NT2/D1 (cell line): ENCODE results near the gene METAP2.

Source experiments
- DNase-seq: peaks from one replicate; pipeline ENCODE4 v3.0.0-alpha.2; 2011; ENCODE audit warnings: low read depth, low spot score
- H3K27me3 ChIP-seq: 2 replicates; pipeline ENCODE4 v1.6.0; 2011; ENCODE audit warnings: mild to moderate bottlenecking; ENCODE audit not compliant: insufficient read length, insufficient read depth
- H3K36me3 ChIP-seq: 2 replicates; pipeline ENCODE4 v1.6.1; 2011; ENCODE audit warnings: mild to moderate bottlenecking, low read length, mixed read lengths; ENCODE audit not compliant: insufficient read depth, insufficient read length
- H3K4me1 ChIP-seq: 2 replicates; pipeline ENCODE4 v1.5.1; 2011; ENCODE audit not compliant: insufficient read depth, insufficient read length
- H3K4me3 ChIP-seq: 2 replicates; pipeline ENCODE4 v1.5.1; 2011; ENCODE audit warnings: low read depth; ENCODE audit not compliant: insufficient read length
- H3K9ac ChIP-seq: 2 replicates; pipeline ENCODE4 v1.6.0; 2011; ENCODE audit warnings: low read depth; ENCODE audit not compliant: insufficient read length
- H3K9me3 ChIP-seq: 2 replicates; pipeline ENCODE4 v1.5.1; 2011; ENCODE audit warnings: mild to moderate bottlenecking, low read length; ENCODE audit not compliant: insufficient read depth
- SUZ12 ChIP-seq: IDR thresholded peaks from 2 replicates; pipeline ENCODE4 v1.6.1; 2011; ENCODE audit not compliant: insufficient read length, insufficient read depth; ENCODE audit errors: extremely low read depth
- YY1 ChIP-seq: IDR thresholded peaks from 2 replicates; pipeline ENCODE4 v1.6.1; 2011; ENCODE audit not compliant: insufficient read length, insufficient read depth
- ZNF274 ChIP-seq: IDR thresholded peaks from 2 replicates; pipeline ENCODE4 v1.6.1; 2011; ENCODE audit warnings: mild to moderate bottlenecking, low read depth, low read length

Gene METAP2

DNA sequence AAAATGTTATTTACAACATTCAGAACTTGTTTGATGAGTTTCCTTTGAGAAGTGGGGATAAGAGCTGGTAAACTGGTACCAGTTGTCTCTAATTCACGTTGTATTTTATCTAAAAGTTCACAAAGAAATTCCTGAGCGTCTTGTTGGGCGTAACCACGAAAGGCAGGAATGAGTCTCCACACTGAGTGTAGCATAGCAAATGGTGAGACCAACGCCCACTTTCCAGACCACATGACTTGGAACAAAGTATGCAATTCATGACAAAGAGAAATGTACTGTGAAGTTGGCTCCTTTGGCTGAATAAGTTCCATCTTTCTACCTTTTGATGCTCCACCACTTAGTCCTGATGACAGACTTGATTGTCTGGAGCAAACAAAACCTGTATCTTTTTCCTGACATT is 58.9 kb downstream of the METAP2 start:
- DNase-seq, result no peak
- Histone ChIP-seq H3K9ac (no peak overlapping the region), H3K4me3 (no peak overlapping the region), H3K4me1 (peaks cover 2% of the 10 kb centered on the region), H3K9me3 (no peaks in the 10 kb centered on the region), H3K27me3 (no peaks in the 10 kb centered on the region), H3K36me3 (peaks cover 41% of the 10 kb centered on the region)
- TF ChIP-seq SUZ12 (no peak), ZNF274 (no peak), YY1 (no peak)

DNA sequence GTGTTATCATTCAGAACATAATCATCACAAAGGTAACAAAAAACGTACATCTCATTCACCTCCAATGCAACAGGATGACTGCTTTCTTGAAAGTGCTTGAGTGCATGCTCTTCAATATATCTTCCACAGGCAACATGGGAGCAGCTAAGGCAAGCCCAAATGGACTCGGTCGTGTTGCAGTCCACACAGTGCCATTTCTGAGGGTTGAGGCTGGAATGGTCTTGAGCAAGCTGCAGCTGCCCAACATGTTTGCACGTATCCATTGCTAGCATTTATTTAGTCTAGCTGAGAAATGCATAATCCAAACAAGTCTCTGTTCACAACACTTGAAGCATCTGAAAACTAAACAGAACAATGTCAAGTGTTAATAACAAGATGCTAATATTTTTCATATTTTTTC is 60.0 kb downstream of the METAP2 start:
- Histone ChIP-seq H3K4me1 (peaks cover 2% of the 10 kb centered on the region), H3K36me3 (peaks cover 30% of the 10 kb centered on the region), H3K4me3 (no peak overlapping the region), H3K9ac (no peak overlapping the region), H3K27me3 (no peaks in the 10 kb centered on the region), H3K9me3 (no peaks in the 10 kb centered on the region)
- no peak for TF ChIP-seq ZNF274
- no peak for TF ChIP-seq SUZ12
- no peak for TF ChIP-seq YY1
- DNase-seq, result no peak

DNA sequence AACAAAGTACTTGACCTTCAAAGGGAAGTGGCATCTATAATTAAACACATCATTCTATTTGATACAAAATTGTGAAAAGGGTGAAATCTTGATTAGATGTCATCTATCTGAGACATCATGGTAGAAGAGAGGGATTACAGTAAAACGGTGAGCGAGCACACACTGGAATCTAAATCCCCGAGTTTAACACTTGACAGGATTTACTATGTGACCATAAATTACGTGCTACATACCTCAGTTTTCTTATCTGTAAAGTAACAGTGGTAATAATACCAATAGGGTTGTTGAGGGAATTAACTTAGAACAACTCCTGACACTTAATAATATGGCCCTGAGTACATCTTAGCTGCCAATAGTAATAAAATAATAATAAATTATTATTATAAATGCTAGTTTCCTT is 64.1 kb downstream of the METAP2 start:
- Histone ChIP-seq H3K4me1 (peaks cover 2% of the 10 kb centered on the region), H3K4me3 (no peak overlapping the region), H3K27me3 (no peaks in the 10 kb centered on the region), H3K9ac (no peak overlapping the region), H3K9me3 (no peaks in the 10 kb centered on the region), H3K36me3 (peaks cover 10% of the 10 kb centered on the region)
- TF ChIP-seq YY1, result no peak
- TF ChIP-seq SUZ12, result no peak
- no peak for TF ChIP-seq ZNF274
- no peak for DNase-seq

DNA sequence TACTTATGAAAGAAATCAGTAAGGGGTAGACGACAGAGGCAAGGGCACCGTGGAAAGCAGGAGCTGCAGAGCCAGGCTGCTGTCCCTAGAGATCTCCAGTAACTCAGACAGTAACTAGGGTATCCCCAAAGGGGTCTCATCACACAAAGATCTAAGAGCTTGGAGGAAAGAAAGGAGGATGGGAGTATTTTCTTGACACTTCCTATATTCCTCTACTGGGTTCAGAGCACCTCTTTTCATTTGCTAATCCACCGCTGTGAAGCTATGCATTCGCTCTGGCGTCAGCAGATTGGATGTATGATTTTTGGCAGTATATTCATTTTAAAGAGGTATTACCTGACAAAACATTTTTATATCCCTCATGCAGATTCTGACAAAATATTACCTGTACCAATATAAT is 64.7 kb downstream of the METAP2 start:
- TF ChIP-seq SUZ12 (no peak), YY1 (no peak), ZNF274 (no peak)
- no peak for DNase-seq
- H3K27me3 ChIP-seq, result no peaks in the 10 kb centered on the region
- H3K9me3 ChIP-seq, result no peaks in the 10 kb centered on the region
- H3K4me3 ChIP-seq, result no peak overlapping the region
- H3K36me3 ChIP-seq, result peaks cover 5% of the 10 kb centered on the region
- peaks cover 2% of the 10 kb centered on the region for H3K4me1 ChIP-seq
- no peak overlapping the region for H3K9ac ChIP-seq

DNA sequence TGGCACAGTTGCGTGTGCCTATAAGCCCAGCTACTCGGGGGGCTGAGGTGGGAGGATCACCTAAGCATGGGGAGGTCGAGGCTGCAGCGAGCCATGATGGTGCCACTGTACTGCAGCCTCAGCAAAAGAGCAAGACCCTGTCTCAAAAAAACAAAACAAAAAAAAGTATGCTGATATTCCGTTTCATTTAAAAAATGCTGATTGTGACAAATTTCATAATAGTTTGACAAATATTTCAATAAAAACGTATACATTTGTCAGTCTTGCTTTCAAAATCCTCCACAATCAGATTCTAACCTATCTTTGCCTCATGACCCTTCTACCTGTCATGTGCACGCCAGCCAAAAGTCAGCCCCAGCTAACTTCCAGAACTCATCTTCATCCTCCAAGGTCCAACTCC is 67.5 kb downstream of the METAP2 start:
- Histone ChIP-seq H3K36me3 (no peaks in the 10 kb centered on the region), H3K9ac (no peak overlapping the region), H3K4me1 (peaks cover 2% of the 10 kb centered on the region), H3K9me3 (no peaks in the 10 kb centered on the region), H3K4me3 (no peak overlapping the region), H3K27me3 (no peaks in the 10 kb centered on the region)
- TF ChIP-seq SUZ12 (no peak), YY1 (no peak), ZNF274 (no peak)
- no peak for DNase-seq

DNA sequence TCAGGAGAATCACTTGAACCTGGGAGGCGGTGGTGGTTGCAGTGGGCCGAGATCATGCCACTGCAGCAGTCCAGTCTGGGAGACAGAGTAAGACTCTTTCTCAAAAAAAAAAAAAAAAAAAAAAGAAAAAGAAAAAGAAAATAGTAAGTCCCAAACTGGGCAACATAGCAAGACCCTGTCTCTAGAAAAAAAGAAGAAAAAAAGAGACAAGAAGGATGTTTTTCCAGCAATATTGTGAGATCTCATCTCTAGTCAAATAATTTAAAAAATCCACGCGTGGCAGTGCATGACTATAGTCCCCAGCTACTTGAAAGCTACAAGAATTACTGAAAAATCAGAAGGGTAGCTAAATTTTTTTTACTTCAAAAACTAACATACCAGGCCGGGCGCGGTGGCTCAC is 69.4 kb downstream of the METAP2 start:
- TF ChIP-seq ZNF274 (no peak), YY1 (no peak)
- H3K27me3 ChIP-seq, result no peaks in the 10 kb centered on the region
- H3K9ac ChIP-seq, result no peak overlapping the region
- H3K36me3 ChIP-seq, result no peaks in the 10 kb centered on the region
- no peaks in the 10 kb centered on the region for H3K4me1 ChIP-seq
- no peak overlapping the region for H3K4me3 ChIP-seq
- no peak for DNase-seq
- H3K9me3 ChIP-seq, result no peaks in the 10 kb centered on the region

DNA sequence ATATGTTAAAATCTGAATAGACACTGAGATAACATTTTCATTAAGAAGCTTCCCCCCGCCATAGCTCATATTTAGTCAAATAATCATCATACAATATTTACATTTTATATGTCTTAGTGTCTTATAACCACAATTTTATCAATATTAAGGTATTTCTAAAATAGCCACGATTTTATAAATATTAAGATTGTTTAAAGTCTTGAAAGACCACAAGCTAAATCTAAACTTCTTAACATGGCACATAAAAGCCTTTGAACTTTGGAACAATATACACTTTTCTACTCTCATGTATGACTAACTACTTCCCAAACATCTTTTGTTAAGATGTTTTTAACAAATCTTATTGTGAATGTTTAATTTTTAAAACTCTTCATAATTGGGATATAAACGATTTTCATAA is 70.8 kb downstream of the METAP2 start:
- no peak overlapping the region for H3K9ac ChIP-seq
- H3K4me1 ChIP-seq, result no peaks in the 10 kb centered on the region
- H3K36me3 ChIP-seq, result no peaks in the 10 kb centered on the region
- H3K4me3 ChIP-seq, result no peak overlapping the region
- H3K27me3 ChIP-seq, result no peaks in the 10 kb centered on the region
- H3K9me3 ChIP-seq, result no peaks in the 10 kb centered on the region
- no peak for TF ChIP-seq SUZ12
- no peak for TF ChIP-seq ZNF274
- TF ChIP-seq YY1, result no peak
- no peak for DNase-seq

DNA sequence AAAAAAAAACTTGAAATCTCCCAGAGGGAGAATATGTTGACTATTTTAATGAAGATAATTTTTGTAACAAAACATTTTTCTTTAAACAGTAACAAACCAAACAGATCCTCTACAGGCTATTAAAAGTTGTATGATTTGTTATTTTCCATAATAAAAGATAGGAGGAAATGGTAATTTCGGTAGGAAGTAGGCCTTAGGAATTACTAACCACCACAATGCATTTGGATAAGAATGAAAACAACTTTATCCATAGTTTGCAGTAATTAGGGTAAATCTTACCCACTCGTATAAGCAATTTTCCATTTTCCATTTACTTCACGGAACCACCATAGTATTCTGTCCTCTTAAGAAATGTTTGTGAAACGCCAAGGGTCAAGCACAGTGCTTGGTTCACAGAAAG is 71.4 kb downstream of the METAP2 start:
- no peak overlapping the region for H3K9ac ChIP-seq
- no peak overlapping the region for H3K4me3 ChIP-seq
- no peaks in the 10 kb centered on the region for H3K27me3 ChIP-seq
- no peaks in the 10 kb centered on the region for H3K4me1 ChIP-seq
- no peaks in the 10 kb centered on the region for H3K36me3 ChIP-seq
- DNase-seq, result no peak
- no peak for TF ChIP-seq ZNF274
- no peak for TF ChIP-seq YY1
- no peak for TF ChIP-seq SUZ12
- H3K9me3 ChIP-seq, result no peaks in the 10 kb centered on the region
